Hematopoietic multipotent progenitor cell (in vitro differentiated cells): ENCODE measurements around the gene RAB2B. TPM values are rescaled to one million over a fixed set of nuclear protein-coding genes. Genes with fewer than 3 reads are reported as not detected.

Experiments used
- small RNA-seq: library from RNA; depleted of rRNA; stranded (forward); fragments of <200 nt; gene quantifications from one replicate; pipeline ENCODE3, GENCODE V24; 2012
- total RNA-seq: library from RNA; depleted of rRNA; stranded (reverse); fragments of >200 nt; gene quantifications from one replicate; pipeline ENCODE4 v1.2.3, GENCODE V29; 2012

Gene RAB2B
- total RNA-seq, 1 donor = 19.1 TPM

Small RNA genes lying within 50 kb of the gene (small RNA-seq; reads per million reads assigned to genes)
- not detected for gene RN7SL650P

Other genes starting within 250 kb of the RAB2B start
- 273 TPM for gene HNRNPC, start 207.5 kb downstream of the RAB2B start, total RNA-seq
- gene RPGRIP1, start 196.9 kb downstream of the RAB2B start, total RNA-seq = under 0.01 TPM
- 50.4 TPM for gene SUPT16H, start 92.9 kb downstream of the RAB2B start, total RNA-seq
- 78.6 TPM for gene CHD8, start 20.8 kb downstream of the RAB2B start, total RNA-seq
- gene TOX4, start 236 bp upstream of the RAB2B start, total RNA-seq = 36.9 TPM
- 126 TPM for gene METTL3, start 34.4 kb upstream of the RAB2B start, total RNA-seq
- gene SALL2, start 49.4 kb upstream of the RAB2B start, total RNA-seq = 7.0 TPM
- not detected for gene OR10G3, start 103.1 kb upstream of the RAB2B start, total RNA-seq
- not detected for gene OR10G2, start 158.0 kb upstream of the RAB2B start, total RNA-seq
- gene OR4E2, start 176.9 kb upstream of the RAB2B start, total RNA-seq = under 0.01 TPM
- 0.27 TPM for gene OR4E1, start 196.9 kb upstream of the RAB2B start, total RNA-seq